GM21447 (cell line): ENCODE data around the gene PRRG2.

Experiments
- ATAC-seq: cut with Tn5 transposase; IDR thresholded peaks from one replicate; pipeline ENCODE4 v1.9.1; 2021; ENCODE audit not compliant: unreplicated experiment

Gene PRRG2

GRCh38 chr19:49556412-49557398, 24.4 kb upstream of the PRRG2 start:
- no peak for ATAC-seq

- no peak for ATAC-seq
Observed at GRCh38 chr19:49557641-49558325, 23.3 kb upstream of the PRRG2 start.

GRCh38 chr19:49558591-49558990, 22.5 kb upstream of the PRRG2 start:
- ATAC-seq = no peak

GRCh38 chr19:49559443-49559842, 21.7 kb upstream of the PRRG2 start:
- ATAC-seq = no peak

- ATAC-seq = no peak
Observed at GRCh38 chr19:49559928-49560327, 21.2 kb upstream of the PRRG2 start.

- no peak for ATAC-seq
Observed at GRCh38 chr19:49560358-49560900, 20.7 kb upstream of the PRRG2 start.

GRCh38 chr19:49564616-49565045, 16.5 kb upstream of the PRRG2 start:
- ATAC-seq = no peak

GRCh38 chr19:49565261-49565660, 15.9 kb upstream of the PRRG2 start:
- ATAC-seq = no peak

GRCh38 chr19:49566302-49566701, 14.8 kb upstream of the PRRG2 start:
- ATAC-seq = no peak

- no peak for ATAC-seq
Observed at GRCh38 chr19:49567861-49568441, 13.2 kb upstream of the PRRG2 start.

GRCh38 chr19:49570138-49570856, 10.8 kb upstream of the PRRG2 start:
- ATAC-seq = no peak

GRCh38 chr19:49570997-49571676, 10.0 kb upstream of the PRRG2 start:
- ATAC-seq = no peak

- ATAC-seq = no peak
Observed at GRCh38 chr19:49573009-49573408, 8.1 kb upstream of the PRRG2 start.

- no peak for ATAC-seq
Observed at GRCh38 chr19:49573425-49573824, 7.7 kb upstream of the PRRG2 start.

GRCh38 chr19:49574206-49574755, 6.8 kb upstream of the PRRG2 start:
- no peak for ATAC-seq

GRCh38 chr19:49579193-49579592, 1.9 kb upstream of the PRRG2 start:
- ATAC-seq = no peak

- ATAC-seq = peak; percentile 12
Observed at GRCh38 chr19:49579947-49580263, 1.2 kb upstream of the PRRG2 start.

GRCh38 chr19:49580264-49581006, 681 bp upstream of the PRRG2 start, which contains the start of gene NOSIP:
Gene NOSIP (minus strand): TSS chr19:49580556. CDS start chr19:49560691, 19,865 bp downstream.
- ATAC-seq = peak; percentile 83

GRCh38 chr19:49583239-49583638, 2.1 kb downstream of the PRRG2 start:
- ATAC-seq = no peak
